NCI-H345 treated with DMSO at 0.1 percent for 48 hours (cell line): Measurements from ENCODE around the gene TCOF1.

Experiments used
- DNase-seq: peaks from one replicate; lab custom pipeline; 2025; ENCODE audit not compliant: unreplicated experiment; lab: John Stamatoyannopoulos, UW

TCOF1 gene

GRCh38 chr5:150446088-150446487 is 88.6 kb downstream of the TCOF1 start:
- DNase-seq, result no peak

GRCh38 chr5:150446583-150446982 is 89.1 kb downstream of the TCOF1 start:
- DNase-seq, result no peak

- no peak for DNase-seq
Measured at GRCh38 chr5:150447188-150447587, 89.7 kb downstream of the TCOF1 start.

- DNase-seq, result no peak
Measured at GRCh38 chr5:150448334-150448733, 90.8 kb downstream of the TCOF1 start.

- no peak for DNase-seq
Measured at GRCh38 chr5:150448952-150449516, 91.5 kb downstream of the TCOF1 start.
